HepG2 (cell line): ENCODE data around the gene ORMDL3. TPM values are rescaled to one million over a fixed set of nuclear protein-coding genes. Genes with fewer than 3 reads are reported as not detected.

Source experiments
- DMAP1 ChIP-seq: IDR thresholded peaks from 2 replicates; pipeline ENCODE4 v1.6.1; 2016
- E2F5 ChIP-seq: sonication (generic); formaldehyde crosslinking; conservative IDR thresholded peaks from 2 replicates; pipeline ENCODE4 v1.4.0; 2020; ENCODE audit warnings: missing genetic modification reagents
- FOXC1 ChIP-seq: sonication (generic); formaldehyde crosslinking; IDR thresholded peaks from 2 replicates; pipeline ENCODE4 v1.8.0; 2022; ENCODE audit warnings: mild to moderate bottlenecking, missing genetic modification reagents, borderline replicate concordance
- FOXO1 ChIP-seq: sonication (generic); formaldehyde crosslinking; IDR thresholded peaks from 2 replicates; pipeline ENCODE4 v1.4.0; 2020; ENCODE audit warnings: missing genetic modification reagents
- MAFK ChIP-seq, 2 experiments: IDR thresholded peaks in 1 of 2; conservative IDR thresholded peaks in 1 of 2; 2 replicates each; pipeline ENCODE4 v1.6.1; 2011; ENCODE audit warnings: improper control_type of control experiment in 2 of 2, low read length in 2 of 2
- NCOA1 ChIP-seq: sonication (generic); formaldehyde crosslinking; IDR thresholded peaks from 2 replicates; pipeline ENCODE4 v1.9.0; 2021; ENCODE audit warnings: missing genetic modification reagents
- TOPORS ChIP-seq: sonication (generic); formaldehyde crosslinking; IDR thresholded peaks from 2 replicates; pipeline ENCODE4 v1.8.0; 2023; ENCODE audit warnings: mild to moderate bottlenecking, missing genetic modification reagents
- ZBTB25 ChIP-seq: IDR thresholded peaks from 2 replicates; pipeline ENCODE4 v1.6.1; 2018; ENCODE audit warnings: missing genetic modification reagents
- ZBTB40 ChIP-seq, 2 experiments: fragments of 450-650 bp in 1 of 2; sonication (generic) in 1 of 2; formaldehyde crosslinking in 1 of 2; IDR thresholded peaks; 2 replicates each; pipeline versions ENCODE4 v1.6.1 to v1.8.0; 2016 to 2022; ENCODE audit warnings: antibody characterized with exemption in 1 of 2, mild to moderate bottlenecking in 1 of 2, missing genetic modification reagents in 1 of 2
- ZNF24 ChIP-seq: fragments of 450-650 bp; IDR thresholded peaks from 2 replicates; pipeline ENCODE4 v1.6.1; 2017; ENCODE audit warnings: antibody characterized with exemption, mild to moderate bottlenecking
- ZNF281 ChIP-seq: sonication (generic); formaldehyde crosslinking; IDR thresholded peaks from 2 replicates; pipeline ENCODE4 v1.4.0; 2020; ENCODE audit warnings: missing genetic modification reagents, borderline replicate concordance
- ZNF781 ChIP-seq: sonication (generic); formaldehyde crosslinking; IDR thresholded peaks from 2 replicates; pipeline ENCODE4 v1.5.1; 2020; ENCODE audit warnings: borderline replicate concordance, mild to moderate bottlenecking, missing genetic modification reagents; ENCODE audit errors: not compliant biosample characterization
- polyA plus RNA-seq, 8 experiments: library from polyadenylated mRNA; depleted of rRNA in 3 of 8; stranded (reverse) in 7 of 8; unstranded in 1 of 8; fragments of >200 nt; fragmentation: Illumina TruSeq in 4 of 8; extraction: Trizol in 4 of 8; gene quantifications; 2 replicates each; pipeline versions ENCODE4 v1.2.1 to v1.2.3, GENCODE V29; 2011 to 2016; ENCODE audit warnings: low read depth in 4 of 8, missing spikeins in 1 of 8, mixed read lengths in 1 of 8; ENCODE audit not compliant: insufficient read depth in 1 of 8
- total RNA-seq, 5 experiments: library from RNA; depleted of rRNA; stranded (reverse); fragments of >200 nt; fragmentation: Illumina TruSeq; extraction: Trizol; gene quantifications; 2 replicates each; pipeline ENCODE4 v1.2.3, GENCODE V29; 2016; ENCODE audit warnings: low read depth in 1 of 5

The ORMDL3 gene
- total and polyA plus RNA-seq, 2 of the 13 experiments (the other 11 are each of a cell fraction or from before 2014, with no cell fraction given) = 181 to 384 TPM

GRCh38 chr17:39927101-39927928 lies at the start of gene ORMDL3, which contains the start of gene LRRC3C (continued):
- TF ChIP-seq FOXC1 (peak; percentile 80; the same call in 1 of the 2 replicates), ZNF24 (no peak), E2F5 (peak; percentile 26; the same call in 1 of the 2 replicates), DMAP1 (peak; percentile 70; the same call in 1 of the 2 replicates), NCOA1 (0 out of 2 replicates have a peak, but pooled peaks have one; percentile 52), ZNF781 (CRISPR knock-in tag) (no peak), FOXO1 (CRISPR knock-in tag) (peak; percentile 78), TOPORS (CRISPR knock-in tag) (no peak), ZBTB25 (CRISPR knock-in tag) (peak; percentile 98), ZBTB40 (IDR thresholded peaks at IDR 0.05) (no peak), ZBTB40 (CRISPR knock-in tag; IDR thresholded peaks at IDR 0.05) (peak; percentile 86), MAFK (conservative IDR thresholded peaks at IDR 0.05 in 1 of 2, IDR thresholded peaks at IDR 0.05 in 1 of 2; ENCODE audit: low read length in 2 of 2) (peak in 1 of 2 experiments; percentile 17; a peak in 1 of 4 replicates), ZNF281 (CRISPR knock-in tag) (peak; percentile 10; the same call in 1 of the 2 replicates)
